ENCODE measurements around the gene GTF2IRD1.

GRCh38 chr7:74409571-74409970 is 44.1 kb upstream of the GTF2IRD1 start:
- TF ChIP-seq ETS1 (IDR thresholded peaks at IDR 0.05) (no peak), CTCF (conservative IDR thresholded peaks at IDR 0.05; ENCODE audit: low read depth in 2 of 2) (no peak), EZH2 (IDR thresholded peaks at IDR 0.05; ENCODE audit: low read depth, unreplicated experiment) (no peak), EZH2phosphoT487 (IDR thresholded peaks at IDR 0.05; ENCODE audit: unreplicated experiment) (no peak)
